ENCODE measurements around the gene RPL3. TPM values are rescaled to one million over a fixed set of nuclear protein-coding genes. Genes with fewer than 3 reads are reported as not detected.

The RPL3 gene
- total and polyA plus RNA-seq, 2 experiments from 2014 or later, result 1,044 to 2,461 TPM

DNA sequence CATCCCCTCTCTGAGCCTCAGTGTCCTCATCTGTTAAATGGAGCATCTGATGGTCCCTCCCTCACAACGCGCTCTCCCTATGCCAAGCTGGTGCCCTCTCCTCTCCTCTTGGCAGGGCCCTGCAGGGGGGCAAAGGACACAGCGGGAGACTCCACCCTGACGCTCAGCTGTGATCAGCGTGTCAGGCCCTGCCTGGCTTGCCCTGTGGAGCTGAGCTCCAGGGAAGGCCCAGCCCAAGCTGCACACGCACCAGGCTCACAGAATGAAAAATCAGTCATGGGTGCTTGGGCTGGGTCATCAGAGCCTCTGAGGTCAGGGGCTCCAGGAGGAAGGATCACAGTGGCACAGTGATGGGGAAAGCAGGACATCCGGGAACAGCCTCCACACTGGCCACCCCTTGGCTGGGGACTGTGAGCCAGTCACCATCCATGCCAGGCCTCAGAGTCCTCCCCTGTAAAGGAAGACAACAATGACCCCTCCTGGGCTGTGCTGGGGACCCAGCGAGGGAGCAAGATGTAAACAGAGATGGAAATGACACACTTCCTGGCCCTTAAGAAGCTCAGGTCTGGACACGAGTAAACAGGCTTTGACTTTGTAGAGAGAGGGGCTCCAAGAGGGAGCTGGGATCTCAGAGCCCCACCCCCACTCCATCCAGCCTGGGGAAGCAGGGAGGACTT is 36.6 kb downstream of the RPL3 start:
- no peak overlapping the region for H3K4me2 ChIP-seq
- no peak overlapping the region for H3K27ac ChIP-seq

DNA sequence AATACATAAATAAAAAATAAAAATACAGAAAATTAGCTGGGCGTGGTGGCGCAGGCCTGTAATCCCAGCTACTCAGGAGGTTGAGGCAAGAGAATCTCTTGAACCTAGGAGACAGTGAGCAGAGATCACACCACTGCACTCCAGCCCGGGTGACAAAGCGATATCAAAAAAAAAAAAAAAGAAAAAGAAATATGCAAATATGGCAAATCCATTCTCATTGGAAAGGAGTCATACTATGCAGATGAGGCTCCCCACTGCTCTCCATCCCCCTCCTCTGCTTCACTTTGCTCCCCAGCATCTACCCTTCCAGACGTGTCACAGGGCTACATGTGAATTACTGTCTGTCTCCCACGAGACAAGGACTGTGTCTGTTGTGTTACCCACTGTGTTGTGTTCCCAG is 38.3 kb downstream of the RPL3 start:
- H3K9me2 ChIP-seq (replicated peaks; ENCODE audit: insufficient read depth), result no peaks in the 10 kb centered on the region
- no peaks in the 10 kb centered on the region for H3K4me1 ChIP-seq (ENCODE audit: insufficient read depth)
- no peaks in the 10 kb centered on the region for H3K27me3 ChIP-seq
- TF ChIP-seq EZH2phosphoT487 (IDR thresholded peaks at IDR 0.05; ENCODE audit: low read depth, severe bottlenecking, unreplicated experiment), result no peak
- TF ChIP-seq, protein P1, sequence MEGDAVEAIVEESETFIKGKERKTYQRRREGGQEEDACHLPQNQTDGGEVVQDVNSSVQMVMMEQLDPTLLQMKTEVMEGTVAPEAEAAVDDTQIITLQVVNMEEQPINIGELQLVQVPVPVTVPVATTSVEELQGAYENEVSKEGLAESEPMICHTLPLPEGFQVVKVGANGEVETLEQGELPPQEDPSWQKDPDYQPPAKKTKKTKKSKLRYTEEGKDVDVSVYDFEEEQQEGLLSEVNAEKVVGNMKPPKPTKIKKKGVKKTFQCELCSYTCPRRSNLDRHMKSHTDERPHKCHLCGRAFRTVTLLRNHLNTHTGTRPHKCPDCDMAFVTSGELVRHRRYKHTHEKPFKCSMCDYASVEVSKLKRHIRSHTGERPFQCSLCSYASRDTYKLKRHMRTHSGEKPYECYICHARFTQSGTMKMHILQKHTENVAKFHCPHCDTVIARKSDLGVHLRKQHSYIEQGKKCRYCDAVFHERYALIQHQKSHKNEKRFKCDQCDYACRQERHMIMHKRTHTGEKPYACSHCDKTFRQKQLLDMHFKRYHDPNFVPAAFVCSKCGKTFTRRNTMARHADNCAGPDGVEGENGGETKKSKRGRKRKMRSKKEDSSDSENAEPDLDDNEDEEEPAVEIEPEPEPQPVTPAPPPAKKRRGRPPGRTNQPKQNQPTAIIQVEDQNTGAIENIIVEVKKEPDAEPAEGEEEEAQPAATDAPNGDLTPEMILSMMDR (IDR thresholded peaks at IDR 0.05; ENCODE audit: poor library complexity), result no peak
- WGBS (ENCODE audit: low lambda C conversion rate, missing lambda C conversion rate), result 87% methylated on average over 6 of the region's 6 CpGs
- no peak overlapping the region for H3K4me3 ChIP-seq
- no peaks in the 10 kb centered on the region for H3K9me3 ChIP-seq (ENCODE audit: low read depth)
- H3K4me2 ChIP-seq, result no peak overlapping the region
- no peaks in the 10 kb centered on the region for H4K20me1 ChIP-seq (ENCODE audit: insufficient read depth, poor library complexity, severe bottlenecking)
- no peak overlapping the region for H2AFZ ChIP-seq
- no peaks in the 10 kb centered on the region for H3K79me2 ChIP-seq
- DNase-seq (ENCODE audit: low spot score), result no peak
- no peak overlapping the region for H3K27ac ChIP-seq
- no peaks in the 10 kb centered on the region for H3K36me3 ChIP-seq (replicated peaks; ENCODE audit: insufficient read depth, low read depth)

More for the DNA sequence above, 36.6 kb downstream of the RPL3 start:
- H3K27me3 ChIP-seq, result no peaks in the 10 kb centered on the region
- no peaks in the 10 kb centered on the region for H3K4me1 ChIP-seq (ENCODE audit: insufficient read depth)
- DNase-seq (ENCODE audit: low spot score), result no peak
- H3K36me3 ChIP-seq (replicated peaks; ENCODE audit: insufficient read depth, low read depth), result no peaks in the 10 kb centered on the region
- H3K79me2 ChIP-seq, result no peaks in the 10 kb centered on the region
- H2AFZ ChIP-seq, result no peak overlapping the region
- 83% methylated on average over 9 of the region's 9 CpGs for WGBS (ENCODE audit: low lambda C conversion rate, missing lambda C conversion rate)
- H3K9me3 ChIP-seq (ENCODE audit: low read depth), result no peaks in the 10 kb centered on the region
- no peak overlapping the region for H3K4me3 ChIP-seq
- no peak for TF ChIP-seq EZH2 (IDR thresholded peaks at IDR 0.05; ENCODE audit: borderline replicate concordance)
- TF ChIP-seq, protein P1 (IDR thresholded peaks at IDR 0.05; ENCODE audit: poor library complexity), result no peak
- no peak for TF ChIP-seq EZH2phosphoT487 (IDR thresholded peaks at IDR 0.05; ENCODE audit: low read depth, severe bottlenecking, unreplicated experiment)
- no peaks in the 10 kb centered on the region for H3K9me2 ChIP-seq (replicated peaks; ENCODE audit: insufficient read depth)
- no peaks in the 10 kb centered on the region for H4K20me1 ChIP-seq (ENCODE audit: insufficient read depth, poor library complexity, severe bottlenecking)

DNA sequence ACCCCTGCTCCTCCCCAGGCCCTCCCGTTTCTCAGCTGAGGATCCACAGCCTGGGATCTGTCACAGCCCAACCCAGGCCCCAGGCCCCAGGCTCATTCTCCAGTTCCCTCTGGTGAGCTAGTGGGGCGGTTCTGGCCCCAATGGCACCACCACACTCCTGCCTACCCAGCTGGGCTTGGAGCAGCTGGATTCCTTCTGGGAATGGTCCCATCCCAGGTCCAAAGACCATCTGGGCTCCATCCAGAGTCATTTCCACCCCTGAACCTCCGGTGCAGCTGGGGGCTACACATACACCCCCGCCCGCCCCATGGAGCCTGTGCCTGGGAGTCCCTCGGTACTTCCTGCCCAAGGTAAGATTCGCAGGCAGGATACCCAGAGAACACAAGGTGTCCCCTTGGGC is 39.2 kb downstream of the RPL3 start:
- no peaks in the 10 kb centered on the region for H3K27me3 ChIP-seq
- no peaks in the 10 kb centered on the region for H3K9me3 ChIP-seq (ENCODE audit: low read depth)
- 91% methylated on average over 7 of the region's 7 CpGs for WGBS (ENCODE audit: low lambda C conversion rate, missing lambda C conversion rate)
- no peak overlapping the region for H3K27ac ChIP-seq
- H4K20me1 ChIP-seq (ENCODE audit: insufficient read depth, poor library complexity, severe bottlenecking), result no peaks in the 10 kb centered on the region
- H3K4me1 ChIP-seq (ENCODE audit: insufficient read depth), result no peaks in the 10 kb centered on the region
- no peak overlapping the region for H2AFZ ChIP-seq
- no peak for DNase-seq (ENCODE audit: low spot score)
- no peak overlapping the region for H3K4me3 ChIP-seq
- no peaks in the 10 kb centered on the region for H3K9me2 ChIP-seq (replicated peaks; ENCODE audit: insufficient read depth)
- H3K4me2 ChIP-seq, result no peak overlapping the region
- TF ChIP-seq EZH2phosphoT487 (IDR thresholded peaks at IDR 0.05; ENCODE audit: low read depth, severe bottlenecking, unreplicated experiment) (no peak), EZH2 (IDR thresholded peaks at IDR 0.05; ENCODE audit: borderline replicate concordance) (no peak)
- TF ChIP-seq, protein P1 (IDR thresholded peaks at IDR 0.05; ENCODE audit: poor library complexity), result no peak
- H3K36me3 ChIP-seq (replicated peaks; ENCODE audit: insufficient read depth, low read depth), result no peaks in the 10 kb centered on the region
- H3K79me2 ChIP-seq, result no peaks in the 10 kb centered on the region
